ENCODE measurements around the gene NR3C2. TPM values are rescaled to one million over a fixed set of nuclear protein-coding genes. Genes with fewer than 3 reads are reported as not detected.

The NR3C2 gene
- total RNA-seq, 2 experiments from 2014 or later: 3.1 to 3.3 TPM

DNA sequence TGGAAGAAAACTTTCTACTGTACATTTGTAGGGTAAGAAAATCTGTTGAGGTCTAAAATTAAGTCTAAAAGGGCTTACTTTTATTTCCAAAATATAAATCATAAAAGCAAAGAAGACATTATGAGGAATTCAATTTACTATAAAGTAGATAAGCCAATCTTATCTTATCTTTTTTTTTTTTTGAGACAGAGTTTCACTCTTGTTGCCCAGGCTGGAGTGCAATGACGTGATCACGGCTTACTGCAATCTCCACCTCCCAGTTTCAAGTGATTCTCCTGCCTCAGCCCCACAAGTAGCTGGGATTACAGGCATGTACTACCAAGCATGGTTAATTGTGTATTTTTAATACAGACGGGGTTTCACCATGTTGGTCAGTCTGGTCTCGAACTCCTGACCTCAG is 166.9 kb downstream of the NR3C2 start:
- ChIA-PET POLR2A (no interaction called here), CTCF (no interaction called here)

DNA sequence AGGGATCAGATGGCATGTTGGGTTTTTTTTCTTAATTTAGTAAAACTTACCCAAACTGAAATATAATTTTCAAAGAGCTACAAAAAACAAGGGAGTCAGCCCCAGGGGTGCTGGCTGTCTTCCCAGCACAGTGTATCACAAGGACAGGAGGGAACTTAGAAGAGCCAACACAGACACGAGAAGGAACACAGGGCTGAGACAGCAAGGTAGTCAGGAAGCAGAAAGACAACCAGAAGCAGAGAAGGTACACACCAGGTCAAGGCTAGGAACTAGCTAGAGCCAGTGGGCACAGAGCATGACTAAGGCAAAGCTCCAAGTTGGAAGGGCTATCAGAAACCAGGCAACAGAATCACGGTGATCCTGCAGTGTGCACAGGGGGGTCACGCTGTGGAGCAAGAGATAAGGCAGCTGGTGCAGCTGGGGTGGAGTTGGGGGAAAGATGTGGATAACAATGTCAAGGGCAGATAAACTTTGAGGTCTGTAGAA is 168.7 kb downstream of the NR3C2 start:
- POLR2A ChIA-PET: interaction anchor here (0.7 kb wide), 1 partner anchor 736 kb away, joined by 3 read pairs; no protein-coding TSS in a partner anchor
- CTCF ChIA-PET: no interaction called here

DNA sequence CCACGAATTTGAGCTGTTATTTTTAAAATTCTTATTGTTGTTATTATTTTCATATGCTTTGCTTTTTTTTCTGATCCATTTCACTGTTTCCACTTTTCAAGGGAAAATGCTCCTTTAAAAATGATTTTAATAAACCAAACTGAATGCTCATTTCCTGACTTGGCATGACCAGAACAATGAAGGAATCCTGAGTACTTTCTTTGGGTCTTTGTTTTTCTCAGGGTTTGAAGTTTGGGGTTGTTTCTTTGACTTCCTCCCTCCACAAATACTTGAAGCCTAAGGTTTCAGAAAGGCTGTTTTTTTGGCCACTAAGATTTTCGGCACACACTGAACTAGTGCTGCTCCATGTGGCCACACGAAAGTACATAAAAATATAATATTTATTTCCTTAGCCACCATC is 171.0 kb downstream of the NR3C2 start:
- ChIA-PET CTCF (no interaction called here), POLR2A (no interaction called here)

DNA sequence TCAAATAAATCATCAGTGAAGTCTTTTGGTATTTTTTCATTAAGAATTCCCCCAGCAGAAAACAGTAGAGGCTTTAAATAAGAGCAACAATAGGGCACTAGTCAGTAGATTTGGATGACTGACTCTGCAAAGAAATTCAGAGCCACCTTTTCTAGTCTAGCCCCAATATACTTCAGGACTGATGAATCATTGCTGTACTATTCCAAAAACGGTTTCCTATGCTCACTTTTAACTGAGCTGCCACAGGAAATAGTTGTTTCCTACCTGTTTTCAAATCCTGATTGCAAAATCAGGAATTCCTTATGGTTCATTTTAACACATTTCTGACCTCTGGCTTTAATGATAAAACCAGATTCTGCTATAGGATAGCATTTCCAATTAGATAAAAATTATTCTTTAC is 171.6 kb downstream of the NR3C2 start:
- ChIA-PET CTCF (interaction anchor here (0.6 kb wide), 1 partner anchor 25 kb away, joined by 3 read pairs; no protein-coding TSS in a partner anchor), POLR2A (no interaction called here)

DNA sequence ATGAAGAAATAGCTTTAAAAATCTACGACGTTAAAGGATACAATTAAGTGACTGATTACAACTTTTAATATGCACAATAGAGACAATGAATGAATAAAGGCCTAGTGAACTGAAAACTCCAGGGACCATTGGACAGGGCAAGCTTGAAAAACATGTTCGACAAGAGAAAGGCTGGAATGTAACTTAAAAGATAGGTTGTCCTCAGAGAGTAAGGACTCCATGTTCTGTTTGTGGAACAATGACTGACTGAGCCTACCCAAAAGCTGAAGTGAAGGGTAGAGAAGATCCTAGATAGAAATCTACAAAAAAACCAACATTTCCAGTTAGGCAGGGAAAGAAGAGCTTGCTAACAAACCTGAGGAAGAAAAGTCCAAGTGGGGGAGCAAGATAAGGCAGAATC is 173.4 kb downstream of the NR3C2 start:
- POLR2A ChIA-PET: no interaction called here
- CTCF ChIA-PET: no interaction called here

DNA sequence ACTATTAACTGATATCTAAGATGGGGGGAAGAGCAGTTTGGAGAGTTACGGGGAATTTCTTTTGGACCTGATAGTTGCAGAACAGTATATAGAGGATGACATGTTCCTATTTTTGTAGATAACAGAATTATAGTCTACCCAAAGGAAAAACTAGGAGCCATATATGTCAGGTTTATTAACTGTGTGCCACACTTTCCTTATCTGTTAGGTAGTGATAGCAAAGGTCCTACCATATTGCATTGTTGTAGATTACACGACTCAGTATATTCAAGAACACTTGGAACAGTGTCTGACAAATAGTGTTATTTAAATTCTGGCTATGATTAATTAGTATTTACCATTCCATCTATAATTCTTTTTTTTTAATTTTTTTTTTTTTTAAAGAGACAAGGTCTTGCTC is 175.3 kb downstream of the NR3C2 start:
- CTCF ChIA-PET: no interaction called here
- POLR2A ChIA-PET: no interaction called here

DNA sequence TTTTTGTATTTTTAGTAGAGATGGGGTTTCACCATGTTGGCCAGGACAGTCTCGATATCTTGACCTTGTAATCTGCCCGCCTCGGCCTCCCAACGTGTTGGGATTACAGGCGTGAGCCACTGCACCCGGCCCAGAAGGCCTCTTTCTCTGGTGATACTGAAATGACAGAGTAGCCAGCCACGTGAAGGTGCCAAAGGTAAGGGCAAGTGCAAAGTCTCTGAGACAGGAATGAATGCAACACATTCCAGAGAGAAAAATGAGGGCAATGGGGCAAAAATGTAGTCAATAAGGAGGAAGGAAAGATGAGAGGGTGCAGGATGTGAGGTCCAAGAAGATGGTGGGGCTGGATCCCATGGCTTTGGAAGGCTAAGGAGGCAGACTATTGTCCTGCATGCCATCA is 176.0 kb downstream of the NR3C2 start:
- CTCF ChIA-PET: no interaction called here
- POLR2A ChIA-PET: no interaction called here

DNA sequence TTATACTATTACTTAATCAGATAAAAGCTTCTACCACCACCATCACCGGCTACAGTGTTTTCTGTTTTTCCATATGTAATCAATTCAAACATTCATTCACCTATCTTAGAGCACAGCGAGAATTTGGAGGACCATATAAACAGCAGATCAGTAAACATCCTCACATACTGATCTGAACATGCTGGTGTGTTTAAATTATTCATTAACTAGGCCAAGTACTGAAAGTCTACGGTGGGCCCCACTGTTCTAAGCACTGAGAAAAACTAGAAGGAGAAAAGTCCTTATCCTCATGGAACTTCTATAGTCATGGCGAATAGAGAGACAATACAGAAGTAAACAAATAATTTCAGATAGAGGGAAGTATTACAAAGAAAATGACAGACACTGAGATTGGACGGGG is 176.6 kb downstream of the NR3C2 start:
- CTCF ChIA-PET: no interaction called here

DNA sequence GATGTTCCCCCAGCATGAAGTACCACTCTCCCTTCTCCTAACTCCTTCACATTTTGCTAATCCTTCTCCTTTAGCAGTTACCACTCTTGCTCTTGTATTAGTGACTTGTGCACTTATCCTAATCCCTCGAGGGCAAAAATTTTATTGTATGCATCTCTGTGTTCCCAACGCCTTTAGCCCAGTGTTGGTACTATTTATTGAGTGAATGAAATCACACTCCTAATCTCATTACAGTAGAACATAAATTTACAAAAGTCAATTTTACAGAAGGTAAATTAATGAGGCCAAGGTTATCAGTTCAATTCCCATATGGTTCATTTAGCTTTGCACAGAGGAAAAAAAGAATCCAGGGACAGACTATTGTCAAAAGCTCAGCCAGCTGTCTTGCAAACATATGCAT is 178.4 kb downstream of the NR3C2 start:
- ChIA-PET CTCF (no interaction called here), POLR2A (no interaction called here)

More for the DNA sequence above, 176.6 kb downstream of the NR3C2 start:
- POLR2A ChIA-PET: no interaction called here

DNA sequence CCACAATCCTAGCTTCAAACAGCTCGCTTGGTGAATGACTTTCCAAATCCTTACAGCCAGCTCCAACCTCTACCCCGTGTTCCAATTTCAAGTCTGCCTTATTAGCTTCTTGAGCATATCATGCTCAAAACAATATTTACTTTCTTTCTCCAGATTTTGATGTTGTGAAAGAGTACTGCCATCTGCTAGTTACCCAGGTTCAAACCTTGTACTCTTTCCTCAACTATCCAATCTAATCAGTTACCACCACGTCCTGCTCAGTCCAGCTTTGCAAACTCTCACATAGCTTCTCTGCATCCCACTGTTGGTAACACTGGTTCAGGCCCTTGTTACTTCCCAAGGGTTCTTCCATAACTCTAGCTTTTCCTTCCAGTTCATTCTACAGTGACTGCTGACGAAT is 179.1 kb downstream of the NR3C2 start:
- ChIA-PET CTCF (no interaction called here), POLR2A (no interaction called here)

DNA sequence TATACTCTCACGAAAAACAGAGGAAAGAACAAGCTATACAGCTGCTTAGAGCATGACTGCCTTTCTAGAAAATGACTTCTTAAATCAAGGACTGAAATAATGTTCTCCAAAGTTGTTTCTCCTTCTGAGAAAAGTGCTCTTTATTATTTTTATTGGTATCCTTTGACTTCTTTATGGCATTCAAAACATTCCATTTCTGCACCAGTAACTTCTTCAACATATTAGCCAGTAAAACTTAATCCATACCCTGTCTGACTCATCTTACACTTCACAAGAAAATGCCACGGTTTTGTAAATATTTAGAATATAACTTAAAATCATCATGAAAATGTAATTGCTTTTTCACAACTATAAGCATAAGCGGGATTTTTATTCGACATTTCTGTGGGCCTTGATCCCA is 180.4 kb downstream of the NR3C2 start:
- ChIA-PET POLR2A (no interaction called here), CTCF (no interaction called here)

DNA sequence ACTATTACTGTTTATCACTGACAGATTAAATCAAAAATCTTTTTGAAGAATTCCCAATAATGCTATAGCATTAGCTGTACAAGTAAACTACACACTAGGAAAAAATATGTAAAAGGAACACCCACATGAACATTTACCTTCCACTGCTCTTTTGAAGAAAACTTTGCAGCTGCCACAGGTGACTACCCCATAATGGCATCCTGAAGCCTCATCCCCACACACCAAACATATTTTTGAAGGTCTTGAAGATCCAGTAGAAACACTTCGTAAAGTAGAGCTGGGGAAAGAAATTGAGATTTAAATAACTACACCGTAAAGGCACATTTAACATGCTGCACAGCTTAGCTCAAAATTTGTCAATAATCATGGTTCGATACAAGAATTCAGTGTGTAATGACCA is 182.4 kb downstream of the NR3C2 start:
- CTCF ChIA-PET: no interaction called here
- POLR2A ChIA-PET: no interaction called here

DNA sequence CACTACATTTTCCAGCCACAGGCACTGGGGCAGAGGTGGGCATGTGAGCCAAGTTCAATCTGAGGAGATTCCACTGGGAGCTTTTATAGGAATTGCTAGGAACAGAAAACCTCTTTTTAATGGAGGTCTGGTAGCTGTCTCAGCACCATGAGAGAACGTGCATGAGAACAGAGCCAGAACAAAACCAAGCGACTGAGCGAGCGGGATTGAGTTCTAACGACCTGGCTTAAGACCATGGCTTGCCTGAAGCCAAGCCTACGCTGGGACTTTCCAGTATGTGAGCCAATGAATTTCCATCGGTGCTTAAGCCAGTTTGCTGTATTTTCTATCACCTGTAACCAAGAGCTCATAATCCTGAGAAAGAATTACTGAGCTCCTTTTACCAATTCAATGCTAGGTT is 183.7 kb downstream of the NR3C2 start:
- ChIA-PET CTCF (interaction anchor here (0.6 kb wide), 1 partner anchor 47 kb away, joined by 3 read pairs; no protein-coding TSS in a partner anchor), POLR2A (no interaction called here)

DNA sequence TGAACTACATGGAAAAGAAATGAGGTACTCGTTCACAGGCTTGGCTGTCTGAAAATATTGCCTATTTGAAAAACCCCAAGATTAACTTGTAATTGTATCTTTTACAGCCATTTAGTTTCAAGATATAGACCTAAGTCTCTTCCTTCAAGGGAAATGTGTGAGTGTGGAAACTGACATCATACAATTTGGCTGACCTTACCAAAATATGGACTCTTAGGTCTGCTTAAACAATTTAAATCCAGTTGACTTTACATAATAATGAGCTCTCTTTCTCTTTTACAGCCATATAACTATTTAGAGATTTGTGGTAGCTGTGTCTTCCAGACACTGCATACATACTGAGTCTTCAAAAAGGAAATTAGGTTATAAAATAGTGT is 186.9 kb downstream of the NR3C2 start:
- ChIA-PET POLR2A (no interaction called here), CTCF (no interaction called here)

DNA sequence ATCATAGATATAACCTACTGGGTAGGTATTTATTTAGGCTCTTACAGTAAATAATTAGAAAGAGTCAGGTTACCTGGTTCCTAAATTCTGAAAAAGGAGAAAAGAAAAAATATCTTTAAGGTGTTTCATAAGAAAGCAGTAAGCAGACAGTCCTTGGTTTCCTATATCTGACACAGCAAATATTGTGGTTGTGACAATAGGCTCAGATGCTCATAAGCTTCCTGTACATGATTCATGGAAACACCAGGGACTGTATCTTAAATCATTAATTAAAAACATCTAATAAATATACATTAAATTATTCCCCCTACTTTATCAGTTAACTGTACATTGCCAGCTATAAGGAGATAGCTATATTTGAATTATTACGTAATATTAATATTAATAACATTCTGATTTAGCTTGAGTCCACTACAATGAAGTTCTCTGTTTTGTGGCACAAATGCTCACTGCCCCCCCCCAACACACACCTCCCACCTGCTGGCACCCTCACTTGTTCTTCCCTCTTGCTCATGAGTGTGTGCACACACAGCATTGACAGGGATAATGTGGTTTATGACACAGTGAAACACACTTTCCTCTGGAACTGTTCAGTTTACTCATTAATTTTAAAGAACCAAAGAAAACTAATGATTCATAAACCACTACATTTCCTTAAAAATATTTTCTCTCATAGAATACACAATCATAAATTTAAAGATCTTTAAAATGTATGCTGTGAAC is 187.4 kb downstream of the NR3C2 start:
- CTCF ChIA-PET: no interaction called here

DNA sequence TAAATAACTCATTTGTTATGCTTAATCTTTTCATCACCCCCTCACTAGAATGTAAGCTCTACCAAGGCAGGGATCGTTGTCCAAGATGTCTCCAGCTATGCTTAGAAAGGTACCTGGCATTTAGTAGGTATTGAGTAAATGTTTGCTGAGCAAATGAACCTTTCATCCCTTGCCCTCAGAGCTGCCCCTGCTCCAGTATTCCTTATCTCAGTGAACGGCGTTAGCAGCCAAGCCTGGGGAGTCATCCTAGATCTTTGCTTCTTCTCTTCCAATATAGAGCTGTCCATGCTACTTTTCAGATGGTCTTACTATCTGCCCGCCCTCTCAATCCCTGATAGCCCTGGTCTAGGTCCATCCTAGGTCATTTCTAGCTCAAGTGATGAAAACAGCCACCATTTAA is 188.4 kb downstream of the NR3C2 start:
- ChIA-PET POLR2A (no interaction called here), CTCF (no interaction called here)

More for the DNA sequence above, 187.4 kb downstream of the NR3C2 start:
- POLR2A ChIA-PET: no interaction called here

DNA sequence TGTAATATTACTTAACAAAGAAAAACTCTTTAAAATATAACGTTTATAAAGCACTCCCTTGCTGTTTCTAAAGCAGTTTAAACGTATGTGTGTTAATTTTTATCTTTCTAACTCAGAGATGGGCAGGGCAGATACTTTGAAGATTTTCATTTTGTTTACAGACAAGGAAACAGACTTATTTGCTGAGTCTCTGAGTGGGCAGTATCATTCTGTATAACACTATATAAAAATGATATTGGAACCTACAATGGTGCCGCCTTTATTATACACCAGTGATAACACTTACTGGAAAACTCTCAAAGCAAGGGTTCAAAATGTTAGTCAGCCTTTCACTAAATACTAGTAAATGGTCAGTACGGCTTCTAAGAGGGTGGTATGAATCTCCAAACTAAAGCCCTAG is 193.4 kb downstream of the NR3C2 start:
- ChIA-PET POLR2A (no interaction called here), CTCF (no interaction called here)

DNA sequence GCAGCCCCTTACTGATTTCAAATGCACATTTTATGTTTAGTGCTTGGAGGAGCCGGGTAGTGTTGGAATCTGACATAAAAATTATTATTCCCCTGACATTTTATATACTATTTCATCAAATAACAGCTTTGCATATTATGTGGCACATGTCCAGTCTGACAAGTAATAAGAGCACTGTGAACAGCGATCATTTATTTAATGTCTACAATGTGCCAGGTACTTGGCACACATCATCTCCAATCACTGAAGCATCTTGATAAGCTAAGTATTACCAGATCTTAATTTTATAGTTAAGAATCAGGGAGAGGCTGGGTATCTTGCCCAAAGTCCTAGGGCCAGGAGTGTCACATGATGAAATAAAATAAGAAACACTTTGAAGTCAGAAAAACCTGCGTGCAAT is 197.2 kb downstream of the NR3C2 start:
- POLR2A ChIA-PET: no interaction called here
- CTCF ChIA-PET: no interaction called here

DNA sequence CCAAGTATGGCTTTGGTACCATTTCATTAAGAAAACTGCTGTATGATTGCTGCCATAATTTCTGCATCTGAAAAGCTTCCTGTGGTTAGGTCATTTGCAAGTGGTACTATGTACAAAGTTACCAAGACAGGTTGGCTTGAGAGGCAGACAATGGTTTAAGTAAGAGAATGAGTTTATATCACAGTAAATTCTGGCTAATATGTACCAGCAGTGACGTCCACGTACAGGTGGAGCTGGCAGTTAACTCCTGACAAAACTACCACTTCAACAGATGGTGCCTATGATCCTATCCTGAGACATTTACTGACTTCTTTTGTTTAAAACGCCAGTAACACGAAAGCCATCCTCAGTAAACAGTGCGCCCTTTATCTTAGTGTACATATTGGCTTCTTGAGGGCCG is 198.4 kb downstream of the NR3C2 start:
- ChIA-PET CTCF (no interaction called here), POLR2A (no interaction called here)

DNA sequence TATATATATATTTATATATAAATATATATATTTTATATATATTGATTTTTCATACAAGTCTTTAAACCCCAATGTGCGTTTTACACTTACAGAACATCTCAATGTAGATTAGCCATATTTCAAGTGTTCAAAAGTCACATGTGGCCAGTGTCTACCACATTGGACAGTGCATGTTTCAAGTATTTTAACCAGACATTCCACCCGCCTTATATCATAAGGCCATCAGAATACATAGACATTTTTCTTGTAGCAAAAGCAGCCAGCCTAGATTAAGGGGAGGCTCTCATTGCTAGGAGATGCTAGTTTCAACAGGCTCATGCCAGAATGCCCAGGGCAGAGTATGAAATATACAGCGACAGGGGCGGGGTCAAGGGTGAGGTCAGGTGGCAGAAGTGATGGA is 202.0 kb downstream of the NR3C2 start:
- CTCF ChIA-PET: no interaction called here
- POLR2A ChIA-PET: no interaction called here

DNA sequence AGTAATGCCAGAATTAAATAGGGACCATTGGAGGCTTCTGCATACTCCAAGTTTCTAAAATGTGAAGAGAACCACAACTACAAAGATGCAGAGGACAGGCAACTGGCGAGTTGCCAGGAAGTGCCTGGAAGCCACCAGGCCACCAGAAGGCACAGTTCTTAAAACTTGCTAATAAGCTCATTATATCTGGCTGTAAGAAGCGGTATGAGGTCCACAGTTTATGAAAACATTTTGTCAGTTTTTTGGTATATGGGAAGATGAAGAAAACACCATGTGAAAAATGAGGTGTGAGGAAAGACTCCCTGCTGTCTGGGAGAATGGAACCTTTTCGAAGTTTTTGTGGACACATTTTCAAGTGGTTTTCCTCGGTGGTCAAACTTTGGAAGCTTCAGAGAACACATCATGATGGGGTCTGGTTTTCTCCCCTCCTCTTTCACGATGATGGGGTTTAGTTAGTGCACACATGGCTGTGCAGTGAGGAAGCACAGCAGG is 202.7 kb downstream of the NR3C2 start:
- CTCF ChIA-PET: no interaction called here
- POLR2A ChIA-PET: no interaction called here

DNA sequence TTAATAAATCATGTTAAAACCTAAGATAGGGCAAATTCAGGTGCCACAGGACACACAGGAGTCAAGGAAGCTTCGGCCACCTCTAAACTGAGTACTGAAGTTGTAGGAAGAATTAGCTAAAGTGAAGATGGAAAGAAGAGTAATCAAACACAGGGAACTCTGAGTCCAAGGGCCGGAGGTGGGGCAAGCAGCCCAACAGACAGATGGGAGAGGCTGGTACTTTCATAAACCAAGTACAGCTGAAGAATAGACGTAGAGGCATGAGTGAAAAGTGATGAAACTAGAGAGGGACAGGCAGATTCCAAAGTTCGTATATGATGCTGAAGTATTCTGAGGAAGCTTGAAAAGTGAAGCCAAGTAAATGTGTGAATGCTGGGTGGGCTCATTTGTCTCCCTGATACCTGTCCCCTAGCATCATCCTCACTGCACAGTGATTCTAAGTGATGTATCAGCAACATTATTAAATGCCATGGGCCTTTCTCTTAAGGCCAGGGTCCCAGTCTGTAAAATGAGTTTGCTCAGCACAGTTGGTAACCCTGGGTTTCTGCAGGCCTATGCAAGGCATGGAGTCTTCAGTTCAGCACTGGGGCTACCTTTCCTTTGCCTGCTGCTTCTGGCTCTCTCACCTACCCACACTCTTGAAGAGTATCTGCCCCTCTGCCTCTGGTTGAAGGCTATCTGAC is 203.3 kb downstream of the NR3C2 start:
- ChIA-PET CTCF (no interaction called here), POLR2A (no interaction called here)
